Ishikawa (cell line): ENCODE results near the gene PA2G4.
A peak's percentile ranks its signal among the peaks of the same experiment; 100 is the strongest.

Source experiments
- CEBPB ChIP-seq: IDR thresholded peaks from 2 replicates; pipeline ENCODE4 v1.6.1; 2012
- CREB1 ChIP-seq: IDR thresholded peaks from 2 replicates; pipeline ENCODE4 v1.6.1; 2012; ENCODE audit warnings: low read depth
- EP300 ChIP-seq: IDR thresholded peaks from 2 replicates; pipeline ENCODE4 v1.6.1; 2012; ENCODE audit warnings: borderline replicate concordance
- FOXM1 ChIP-seq: IDR thresholded peaks from 2 replicates; pipeline ENCODE4 v1.6.1; 2012; ENCODE audit warnings: low read depth, borderline replicate concordance
- NFIC ChIP-seq: IDR thresholded peaks from 2 replicates; pipeline ENCODE4 v1.6.1; 2012
- RAD21 ChIP-seq: IDR thresholded peaks from 2 replicates; pipeline ENCODE4 v1.6.1; 2012; ENCODE audit warnings: low read depth
- TAF1 ChIP-seq: IDR thresholded peaks from 2 replicates; pipeline ENCODE4 v1.6.1; 2012; ENCODE audit warnings: low read depth, mild to moderate bottlenecking
- TCF12 ChIP-seq: IDR thresholded peaks from 2 replicates; pipeline ENCODE4 v1.6.1; 2012; ENCODE audit warnings: low read depth
- TEAD4 ChIP-seq: IDR thresholded peaks from 2 replicates; pipeline ENCODE4 v1.6.1; 2012
- YY1 ChIP-seq: IDR thresholded peaks from 2 replicates; pipeline ENCODE4 v1.6.1; 2012; ENCODE audit warnings: low read depth
- ZBTB7A ChIP-seq: IDR thresholded peaks from 2 replicates; pipeline ENCODE4 v1.6.1; 2012; ENCODE audit warnings: low read depth
- TF ChIP-seq, protein P1 (sequence below): IDR thresholded peaks from 2 replicates; pipeline ENCODE4 v1.6.1; 2012; ENCODE audit warnings: low read depth, mild to moderate bottlenecking
- TF ChIP-seq, protein P2 (sequence below): IDR thresholded peaks from 2 replicates; pipeline ENCODE4 v1.6.1; 2012
- TF ChIP-seq, protein P3 (sequence below): IDR thresholded peaks from 2 replicates; pipeline ENCODE4 v1.6.1; 2012

DNA sequence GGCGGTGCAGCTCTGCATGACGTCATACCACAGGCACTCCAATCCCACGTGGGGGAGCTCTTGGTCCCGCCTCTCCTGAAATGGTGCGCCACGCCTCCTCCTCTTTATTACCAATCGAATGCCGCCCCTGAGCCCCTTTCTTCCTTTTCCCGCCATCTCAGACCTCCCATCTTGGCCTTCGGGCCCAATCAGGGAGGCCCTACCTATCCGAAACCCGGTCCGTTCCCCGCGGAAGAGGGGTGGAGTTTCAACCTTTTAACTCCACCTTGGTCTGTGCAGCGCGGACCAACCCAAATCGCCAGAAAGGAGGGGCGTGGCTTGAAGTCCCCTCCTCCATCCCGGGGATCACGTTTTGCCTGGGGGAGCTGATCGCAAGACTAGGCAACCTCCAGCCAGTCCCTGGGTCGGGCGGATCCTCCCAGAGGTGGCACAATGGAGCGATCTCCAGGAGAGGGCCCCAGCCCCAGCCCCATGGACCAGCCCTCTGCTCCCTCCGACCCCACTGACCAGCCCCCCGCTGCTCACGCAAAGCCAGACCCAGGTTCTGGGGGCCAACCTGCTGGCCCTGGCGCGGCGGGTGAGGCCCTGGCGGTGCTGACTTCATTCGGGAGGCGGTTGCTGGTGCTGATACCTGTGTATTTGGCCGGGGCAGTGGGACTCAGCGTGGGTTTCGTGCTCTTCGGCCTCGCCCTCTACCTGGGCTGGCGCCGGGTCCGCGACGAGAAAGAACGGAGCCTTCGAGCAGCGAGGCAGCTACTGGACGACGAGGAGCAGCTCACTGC lies 23.7 kb downstream of the PA2G4 start, which contains the start of gene ESYT1:
- TF ChIP-seq CREB1 = peak; percentile 72; the same call in 1 of the 2 replicates
- TF ChIP-seq TAF1 = peak; percentile 72
- TF ChIP-seq, protein P1, sequence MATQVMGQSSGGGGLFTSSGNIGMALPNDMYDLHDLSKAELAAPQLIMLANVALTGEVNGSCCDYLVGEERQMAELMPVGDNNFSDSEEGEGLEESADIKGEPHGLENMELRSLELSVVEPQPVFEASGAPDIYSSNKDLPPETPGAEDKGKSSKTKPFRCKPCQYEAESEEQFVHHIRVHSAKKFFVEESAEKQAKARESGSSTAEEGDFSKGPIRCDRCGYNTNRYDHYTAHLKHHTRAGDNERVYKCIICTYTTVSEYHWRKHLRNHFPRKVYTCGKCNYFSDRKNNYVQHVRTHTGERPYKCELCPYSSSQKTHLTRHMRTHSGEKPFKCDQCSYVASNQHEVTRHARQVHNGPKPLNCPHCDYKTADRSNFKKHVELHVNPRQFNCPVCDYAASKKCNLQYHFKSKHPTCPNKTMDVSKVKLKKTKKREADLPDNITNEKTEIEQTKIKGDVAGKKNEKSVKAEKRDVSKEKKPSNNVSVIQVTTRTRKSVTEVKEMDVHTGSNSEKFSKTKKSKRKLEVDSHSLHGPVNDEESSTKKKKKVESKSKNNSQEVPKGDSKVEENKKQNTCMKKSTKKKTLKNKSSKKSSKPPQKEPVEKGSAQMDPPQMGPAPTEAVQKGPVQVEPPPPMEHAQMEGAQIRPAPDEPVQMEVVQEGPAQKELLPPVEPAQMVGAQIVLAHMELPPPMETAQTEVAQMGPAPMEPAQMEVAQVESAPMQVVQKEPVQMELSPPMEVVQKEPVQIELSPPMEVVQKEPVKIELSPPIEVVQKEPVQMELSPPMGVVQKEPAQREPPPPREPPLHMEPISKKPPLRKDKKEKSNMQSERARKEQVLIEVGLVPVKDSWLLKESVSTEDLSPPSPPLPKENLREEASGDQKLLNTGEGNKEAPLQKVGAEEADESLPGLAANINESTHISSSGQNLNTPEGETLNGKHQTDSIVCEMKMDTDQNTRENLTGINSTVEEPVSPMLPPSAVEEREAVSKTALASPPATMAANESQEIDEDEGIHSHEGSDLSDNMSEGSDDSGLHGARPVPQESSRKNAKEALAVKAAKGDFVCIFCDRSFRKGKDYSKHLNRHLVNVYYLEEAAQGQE = no peak
- TF ChIP-seq, protein P2, sequence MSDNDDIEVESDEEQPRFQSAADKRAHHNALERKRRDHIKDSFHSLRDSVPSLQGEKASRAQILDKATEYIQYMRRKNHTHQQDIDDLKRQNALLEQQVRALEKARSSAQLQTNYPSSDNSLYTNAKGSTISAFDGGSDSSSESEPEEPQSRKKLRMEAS = peak; percentile 79
- no peak; the same call in 1 of the 2 replicates for TF ChIP-seq EP300
- no peak for TF ChIP-seq RAD21
- TF ChIP-seq ZBTB7A = peak; percentile 76; the same call in 1 of the 2 replicates
- TF ChIP-seq CEBPB = no peak
- no peak for TF ChIP-seq YY1
- TF ChIP-seq TEAD4 = peak; percentile 63; the same call in 1 of the 2 replicates
- TF ChIP-seq TCF12 = peak; percentile 51; the same call in 1 of the 2 replicates
- TF ChIP-seq, protein P3, sequence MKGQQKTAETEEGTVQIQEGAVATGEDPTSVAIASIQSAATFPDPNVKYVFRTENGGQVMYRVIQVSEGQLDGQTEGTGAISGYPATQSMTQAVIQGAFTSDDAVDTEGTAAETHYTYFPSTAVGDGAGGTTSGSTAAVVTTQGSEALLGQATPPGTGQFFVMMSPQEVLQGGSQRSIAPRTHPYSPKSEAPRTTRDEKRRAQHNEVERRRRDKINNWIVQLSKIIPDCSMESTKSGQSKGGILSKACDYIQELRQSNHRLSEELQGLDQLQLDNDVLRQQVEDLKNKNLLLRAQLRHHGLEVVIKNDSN = peak; percentile 75
- no peak for TF ChIP-seq NFIC
- TF ChIP-seq FOXM1 = no peak
